SU-DHL-6 (cell line): ENCODE results near the gene TMEM164.

ENCODE experiments used
- H2AFZ ChIP-seq: fragments of 200-600 bp; sonication (generic); 2 replicates; pipeline ENCODE4 v1.6.1; 2014; ENCODE audit warnings: low read depth, mild to moderate bottlenecking, moderate library complexity, mixed read lengths, antibody characterized with exemption, low read length; ENCODE audit not compliant: severe bottlenecking
- H3F3A ChIP-seq: fragments of 200-600 bp; shearing (Covaris generic); 2 replicates; pipeline ENCODE4 v1.6.0; 2016; ENCODE audit warnings: antibody characterized with exemption, mild to moderate bottlenecking; ENCODE audit not compliant: insufficient read depth
- H3K27ac ChIP-seq: fragments of 200-600 bp; sonication (generic); 2 replicates; pipeline ENCODE4 v1.5.1; 2016; ENCODE audit warnings: low read depth, mild to moderate bottlenecking, low read length, moderate library complexity, mixed read lengths
- H3K27me3 ChIP-seq: fragments of 200-600 bp; sonication (generic), shearing (Covaris generic); 2 replicates; pipeline ENCODE4 v1.6.0; 2014; ENCODE audit warnings: mild to moderate bottlenecking, low read length
- H3K36me3 ChIP-seq: fragments of 200-600 bp; sonication (generic); 2 replicates; pipeline ENCODE4 v1.6.1; 2014; ENCODE audit warnings: mild to moderate bottlenecking, low read length, mixed read lengths
- H3K4me2 ChIP-seq: fragments of 300-600, 200-600 bp; shearing (Covaris generic), sonication (generic); 2 replicates; pipeline ENCODE4 v1.6.0; 2014; ENCODE audit warnings: low read length, low read depth, mild to moderate bottlenecking; ENCODE audit not compliant: poor library complexity, severe bottlenecking
- H3K4me3 ChIP-seq: fragments of 200-600 bp; sonication (generic); 2 replicates; pipeline ENCODE4 v1.5.1; 2014; ENCODE audit warnings: antibody characterized with exemption, low read length, mild to moderate bottlenecking, mixed read lengths; ENCODE audit not compliant: insufficient read depth, poor library complexity, severe bottlenecking
- H3K79me2 ChIP-seq: fragments of 200-600 bp; sonication (generic); 2 replicates; pipeline ENCODE4 v1.6.1; 2014; ENCODE audit warnings: mild to moderate bottlenecking, low read length, moderate library complexity; ENCODE audit not compliant: insufficient read depth
- H3K9ac ChIP-seq: fragments of 200-600 bp; sonication (generic); 2 replicates; pipeline ENCODE4 v1.7.0; 2014; ENCODE audit warnings: mild to moderate bottlenecking, low read length
- H3K9me2 ChIP-seq: fragments of 200-600 bp; sonication (generic); replicated peaks from 2 replicates; pipeline ENCODE4 v1.6.1; 2014; ENCODE audit warnings: low read length; ENCODE audit not compliant: insufficient read depth
- H3K9me3 ChIP-seq: fragments of 200-600 bp; sonication (generic); 2 replicates; pipeline ENCODE4 v1.6.1; 2014; ENCODE audit warnings: low read length, mixed read lengths; ENCODE audit not compliant: insufficient read depth
- H4K20me1 ChIP-seq: fragments of 200-600 bp; sonication (generic); 2 replicates; pipeline ENCODE4 v1.6.1; 2014; ENCODE audit warnings: low read depth, mild to moderate bottlenecking, antibody characterized with exemption, low read length, moderate library complexity, mixed read lengths
- CTCF ChIP-seq: fragments of 200-600 bp; sonication (generic); IDR thresholded peaks from one replicate; pipeline ENCODE4 v1.5.1; 2017; ENCODE audit warnings: antibody characterized with exemption, mild to moderate bottlenecking, low read length, moderate library complexity; ENCODE audit not compliant: insufficient read depth, poor library complexity, severe bottlenecking
- EZH2phosphoT487 ChIP-seq: fragments of 200-600 bp; sonication (generic), shearing (Covaris generic); conservative IDR thresholded peaks from 2 replicates; pipeline ENCODE4 v1.6.1; 2018; ENCODE audit warnings: mild to moderate bottlenecking, antibody characterized with exemption, low read length, moderate library complexity, mixed read lengths

TMEM164 gene

GRCh38 chrX:110044346-110045249 lies 41.7 kb downstream of the TMEM164 start:
- Histone ChIP-seq H3K36me3 (no peaks in the 10 kb centered on the region), H3K9me3 (no peaks in the 10 kb centered on the region), H3K4me2 (no peak overlapping the region), H3K4me3 (no peak overlapping the region), H3K9ac (no peak overlapping the region), H3K27me3 (no peaks in the 10 kb centered on the region), H2AFZ (no peak overlapping the region), H3F3A (no peaks in the 10 kb centered on the region), H4K20me1 (no peaks in the 10 kb centered on the region), H3K9me2 (no peaks in the 10 kb centered on the region), H3K27ac (no peak overlapping the region), H3K79me2 (no peaks in the 10 kb centered on the region)
- TF ChIP-seq CTCF (no peak), EZH2phosphoT487 (no peak)

DNA sequence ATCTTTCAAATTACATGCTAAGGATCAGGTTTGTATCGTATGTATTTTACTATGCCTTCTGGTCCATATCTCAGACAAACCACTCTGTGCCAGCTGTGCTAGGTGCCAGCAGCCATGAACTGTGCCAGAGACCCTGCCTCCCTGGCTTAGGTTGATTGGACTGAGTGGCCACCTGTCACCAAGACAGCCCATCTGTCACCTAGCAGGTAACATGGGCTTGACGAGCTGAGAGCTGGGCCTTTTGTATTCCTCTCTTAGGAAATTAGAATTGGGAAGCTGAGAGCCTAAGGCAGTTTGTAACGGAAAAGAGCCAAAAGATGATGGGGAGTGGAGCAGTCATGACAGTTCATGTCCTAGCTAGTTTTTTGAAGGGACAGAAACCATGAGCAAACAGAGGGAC lies 42.5 kb downstream of the TMEM164 start:
- Histone ChIP-seq H3K4me2 (no peak overlapping the region), H3K27me3 (no peaks in the 10 kb centered on the region), H3F3A (no peaks in the 10 kb centered on the region), H4K20me1 (no peaks in the 10 kb centered on the region), H3K9me2 (no peaks in the 10 kb centered on the region), H3K79me2 (no peaks in the 10 kb centered on the region), H3K9ac (no peak overlapping the region), H3K4me3 (no peak overlapping the region), H2AFZ (no peak overlapping the region), H3K27ac (no peak overlapping the region), H3K9me3 (no peaks in the 10 kb centered on the region), H3K36me3 (no peaks in the 10 kb centered on the region)
- TF ChIP-seq CTCF: no peak
- TF ChIP-seq EZH2phosphoT487: no peak

DNA sequence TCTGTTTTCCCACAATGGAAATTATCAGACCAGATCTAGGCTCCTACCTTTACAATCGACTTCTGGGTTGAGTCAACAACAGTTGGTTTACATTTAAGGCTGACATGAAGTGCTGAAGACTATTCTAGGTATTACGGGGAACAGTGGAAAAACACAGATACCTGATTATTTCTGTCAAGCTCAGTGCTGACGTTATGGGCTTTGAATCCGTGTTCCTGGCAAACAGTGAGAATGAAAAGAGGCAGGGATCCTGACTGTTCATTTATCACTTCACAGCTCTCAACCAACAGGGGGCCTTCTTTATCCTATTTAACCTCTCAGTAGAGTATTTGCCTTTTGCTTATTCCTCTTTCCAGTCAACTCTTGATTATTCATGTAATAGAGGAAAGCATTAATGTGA lies 43.1 kb downstream of the TMEM164 start:
- Histone ChIP-seq H3K36me3 (no peaks in the 10 kb centered on the region), H3K27me3 (no peaks in the 10 kb centered on the region), H3K79me2 (no peaks in the 10 kb centered on the region), H2AFZ (no peak overlapping the region), H3K4me2 (no peak overlapping the region), H3K27ac (no peak overlapping the region), H3K4me3 (no peak overlapping the region), H4K20me1 (no peaks in the 10 kb centered on the region), H3K9me3 (no peaks in the 10 kb centered on the region), H3K9ac (no peak overlapping the region), H3F3A (no peaks in the 10 kb centered on the region), H3K9me2 (no peaks in the 10 kb centered on the region)
- TF ChIP-seq EZH2phosphoT487: no peak
- TF ChIP-seq CTCF: no peak
